ENCODE measurements around the gene SOX5.

Gene SOX5

GRCh38 chr12:23687947-23688346, 261.5 kb downstream of the SOX5 start:
- DNase-seq (ENCODE audit: low read depth in 3 of 3): no peak

- DNase-seq (ENCODE audit: low read depth in 3 of 3): no peak
Measured at GRCh38 chr12:23686095-23686494, 263.4 kb downstream of the SOX5 start.

GRCh38 chr12:23684121-23684520, 265.3 kb downstream of the SOX5 start:
- DNase-seq (ENCODE audit: low read depth in 3 of 3): no peak

GRCh38 chr12:23681237-23681636, 268.2 kb downstream of the SOX5 start:
- DNase-seq (ENCODE audit: low read depth in 3 of 3): no peak

GRCh38 chr12:23674064-23674463, 275.4 kb downstream of the SOX5 start:
- no peak for DNase-seq (ENCODE audit: low read depth in 3 of 3)

- DNase-seq (ENCODE audit: low read depth in 3 of 3): no peak
Measured at GRCh38 chr12:23671881-23672280, 277.6 kb downstream of the SOX5 start.

GRCh38 chr12:23670684-23671083, 278.8 kb downstream of the SOX5 start:
- DNase-seq (ENCODE audit: low read depth in 3 of 3): no peak

GRCh38 chr12:23669691-23670090, 279.8 kb downstream of the SOX5 start:
- no peak for DNase-seq (ENCODE audit: low read depth in 3 of 3)

GRCh38 chr12:23666866-23667265, 282.6 kb downstream of the SOX5 start:
- no peak for DNase-seq (ENCODE audit: low read depth in 3 of 3)

- DNase-seq (ENCODE audit: low read depth in 3 of 3): no peak
Measured at GRCh38 chr12:23662966-23663365, 286.5 kb downstream of the SOX5 start.

- no peak for DNase-seq (ENCODE audit: low read depth in 3 of 3)
Measured at GRCh38 chr12:23659131-23659530, 290.3 kb downstream of the SOX5 start.

- DNase-seq (ENCODE audit: low read depth in 3 of 3): no peak
Measured at GRCh38 chr12:23657598-23657997, 291.9 kb downstream of the SOX5 start.

- DNase-seq (ENCODE audit: low read depth in 3 of 3): no peak
Measured at GRCh38 chr12:23655884-23656283, 293.6 kb downstream of the SOX5 start.

GRCh38 chr12:23655112-23655511, 294.4 kb downstream of the SOX5 start:
- no peak for DNase-seq (ENCODE audit: low read depth in 3 of 3)

GRCh38 chr12:23648546-23648945, 300.9 kb downstream of the SOX5 start:
- DNase-seq (ENCODE audit: low read depth in 3 of 3): no peak

- no peak for DNase-seq (ENCODE audit: low read depth in 3 of 3)
Measured at GRCh38 chr12:23640754-23641153, 308.7 kb downstream of the SOX5 start.

- no peak for DNase-seq (ENCODE audit: low read depth in 3 of 3)
Measured at GRCh38 chr12:23634344-23634743, 315.1 kb downstream of the SOX5 start.

- no peak for DNase-seq (ENCODE audit: low read depth in 3 of 3)
Measured at GRCh38 chr12:23631786-23632377, 317.6 kb downstream of the SOX5 start.

- DNase-seq (ENCODE audit: low read depth in 3 of 3): no peak
Measured at GRCh38 chr12:23630524-23630923, 318.9 kb downstream of the SOX5 start.

GRCh38 chr12:23628806-23629205, 320.7 kb downstream of the SOX5 start:
- DNase-seq (ENCODE audit: low read depth in 3 of 3): no peak

GRCh38 chr12:23626791-23627190, 322.7 kb downstream of the SOX5 start:
- DNase-seq (ENCODE audit: low read depth in 3 of 3): no peak

GRCh38 chr12:23621900-23622299, 327.6 kb downstream of the SOX5 start:
- no peak for DNase-seq (ENCODE audit: low read depth in 3 of 3)

- no peak for DNase-seq (ENCODE audit: low read depth in 3 of 3)
Measured at GRCh38 chr12:23618718-23619117, 330.8 kb downstream of the SOX5 start.

- no peak for DNase-seq (ENCODE audit: low read depth in 3 of 3)
Measured at GRCh38 chr12:23617749-23618148, 331.7 kb downstream of the SOX5 start.

All from stimulated activated CD4-positive, alpha-beta T cell treated with anti-CD3 and anti-CD28 coated beads, TNF-alpha, amount 100 ng/mL, for 4 hours (primary cell).